NCI-H2196 (cell line): ENCODE measurements around the gene DAAM2.

Source experiments
- DNase-seq: peaks from one replicate; lab custom pipeline; 2025; ENCODE audit not compliant: unreplicated experiment; lab: John Stamatoyannopoulos, UW

DAAM2 gene

DNA sequence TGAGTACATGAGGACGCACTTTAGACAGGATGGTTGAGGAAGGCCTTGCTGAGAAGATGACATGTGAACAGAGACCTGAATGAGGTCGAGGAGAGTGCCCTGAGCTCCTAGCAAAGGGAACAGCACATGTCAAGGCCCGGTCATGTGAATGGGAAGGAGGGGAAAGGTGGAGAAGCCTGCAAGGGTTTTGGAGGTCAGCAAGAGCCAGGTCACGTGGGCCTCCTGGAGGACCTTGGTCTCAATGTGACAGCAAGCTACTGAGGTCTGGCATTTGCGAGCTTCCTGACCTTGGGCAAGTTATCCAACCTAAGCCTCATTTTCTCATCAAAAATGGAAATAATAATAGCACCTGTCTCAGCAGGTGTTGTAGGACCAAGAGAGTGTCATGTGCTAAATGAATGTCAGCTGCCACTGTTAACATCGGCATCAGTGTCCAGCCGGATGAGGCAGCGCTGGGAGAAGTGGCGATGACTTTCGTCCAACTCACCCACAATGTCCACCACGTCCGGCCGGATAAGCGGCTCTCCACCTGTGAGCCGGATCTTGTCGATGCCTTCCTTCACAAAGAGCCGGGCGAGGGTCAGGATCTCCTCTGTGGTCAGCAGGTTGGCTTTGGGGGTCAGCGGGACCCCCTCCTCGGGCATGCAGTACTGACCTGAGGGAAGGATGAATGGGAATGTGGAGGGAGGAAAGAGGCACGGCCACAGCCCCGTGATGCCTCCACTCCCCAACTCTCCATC lies 133.2 kb downstream of the DAAM2 start:
- no peak for DNase-seq

DNA sequence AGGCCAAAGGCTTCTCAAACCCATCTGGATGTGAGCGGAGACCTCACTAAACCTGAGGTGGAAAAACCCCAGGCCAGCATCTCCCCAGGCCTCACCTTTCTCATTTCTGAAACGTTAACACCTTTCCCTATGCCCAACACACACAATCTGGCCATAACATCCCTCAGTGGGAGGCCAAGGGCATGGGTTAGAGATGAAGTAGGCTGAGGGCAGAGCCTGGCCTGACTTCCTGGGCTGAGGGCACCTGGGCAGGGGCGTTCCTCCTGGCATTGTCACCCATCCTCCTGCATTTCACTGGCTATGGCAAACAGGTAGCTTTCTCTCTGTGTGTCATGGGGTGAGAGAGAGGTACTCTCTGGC lies 133.7 kb downstream of the DAAM2 start:
- DNase-seq: no peak

- DNase-seq: no peak
These were observed 134.5 kb downstream of the DAAM2 start for GRCh38 chr6:39926668-39927067.

GRCh38 chr6:39927159-39927558 lies 135.0 kb downstream of the DAAM2 start:
- no peak for DNase-seq

DNA sequence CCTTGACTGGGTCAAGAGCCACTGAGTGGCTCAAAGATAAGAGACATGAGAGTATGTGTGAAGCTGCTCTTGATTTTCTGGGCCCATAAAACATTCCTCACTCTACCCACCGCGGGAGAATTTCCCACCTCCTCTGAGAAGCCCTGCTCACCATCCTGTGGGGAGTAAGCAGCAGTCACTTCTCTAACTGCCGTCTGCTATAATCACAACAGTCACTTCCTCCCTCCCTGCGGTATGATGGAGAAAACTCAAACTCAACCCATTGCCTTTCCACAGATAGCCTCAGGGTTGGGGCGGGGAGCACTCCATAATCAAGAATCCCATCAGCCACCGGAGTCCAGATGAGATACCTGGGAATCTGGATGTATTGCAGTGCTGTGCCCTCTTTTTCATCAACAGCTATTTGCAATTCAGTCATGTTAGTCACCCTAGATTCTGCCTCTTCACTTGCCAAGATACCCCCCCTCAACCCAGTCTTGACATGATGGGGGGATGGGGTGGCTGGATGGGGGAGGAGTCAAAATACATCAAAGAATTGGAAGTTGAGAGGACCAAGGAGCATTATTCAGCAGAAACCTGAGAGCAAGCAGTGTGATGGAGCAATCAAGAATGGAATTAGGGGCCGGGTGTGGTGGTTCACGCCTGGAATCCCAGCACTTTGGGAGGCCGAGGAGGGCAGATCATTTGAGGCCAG lies 137.0 kb downstream of the DAAM2 start:
- DNase-seq: no peak

DNA sequence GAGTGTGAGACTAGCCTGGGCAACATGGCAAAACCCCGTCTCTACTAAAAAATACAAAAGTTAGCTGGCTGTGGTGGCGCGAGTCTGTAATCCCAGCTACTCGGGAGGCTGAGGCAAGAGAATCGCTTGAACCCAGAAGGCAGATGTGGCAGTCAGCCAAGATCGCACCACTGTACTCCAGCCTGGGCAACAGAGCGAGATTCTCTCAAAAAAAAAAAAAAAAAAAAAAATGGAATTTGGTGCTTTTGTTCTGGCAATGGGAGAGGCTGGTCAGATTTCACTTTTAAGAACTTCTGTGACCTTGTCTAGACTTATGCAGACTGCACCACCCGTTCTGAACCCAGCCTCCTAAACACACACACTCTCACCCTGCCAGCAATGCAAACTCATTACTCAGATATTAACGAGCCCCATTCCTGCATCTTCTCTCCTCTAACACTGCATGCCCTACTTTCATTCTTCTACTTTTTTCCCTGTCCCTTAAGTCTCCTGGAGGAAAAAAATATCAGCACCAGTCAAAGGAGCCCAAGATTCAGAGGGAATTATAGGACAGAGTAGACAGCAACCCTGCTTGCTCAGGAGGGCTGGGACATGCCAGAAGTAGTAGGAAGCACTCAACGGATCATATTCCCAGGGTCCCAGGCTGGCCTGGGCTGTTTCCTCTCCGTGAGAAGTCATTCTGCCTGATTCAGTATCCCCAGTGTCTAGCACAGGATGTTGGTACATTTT lies 137.7 kb downstream of the DAAM2 start:
- DNase-seq: no peak

GRCh38 chr6:39930540-39930939 lies 138.4 kb downstream of the DAAM2 start:
- no peak for DNase-seq

DNA sequence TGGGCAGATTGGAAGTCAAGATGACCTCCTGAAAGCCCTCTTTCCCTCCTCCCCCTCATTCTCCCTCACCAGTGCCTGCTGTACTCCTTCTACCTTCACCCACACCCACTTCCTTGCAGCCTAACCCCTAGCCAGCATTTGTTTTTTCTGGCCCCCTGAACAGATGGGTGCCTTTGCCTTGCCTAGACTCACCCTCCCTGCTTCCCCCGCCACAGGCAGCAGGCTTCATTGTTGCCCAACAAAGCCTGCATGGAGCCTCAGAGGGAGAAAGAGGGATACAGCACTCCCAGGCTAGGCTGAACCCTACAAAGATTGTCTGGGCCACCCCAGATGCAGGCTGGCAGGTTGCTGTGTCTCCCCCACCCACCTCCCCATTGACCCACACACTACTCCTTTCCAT lies 139.4 kb downstream of the DAAM2 start:
- DNase-seq: no peak

DNA sequence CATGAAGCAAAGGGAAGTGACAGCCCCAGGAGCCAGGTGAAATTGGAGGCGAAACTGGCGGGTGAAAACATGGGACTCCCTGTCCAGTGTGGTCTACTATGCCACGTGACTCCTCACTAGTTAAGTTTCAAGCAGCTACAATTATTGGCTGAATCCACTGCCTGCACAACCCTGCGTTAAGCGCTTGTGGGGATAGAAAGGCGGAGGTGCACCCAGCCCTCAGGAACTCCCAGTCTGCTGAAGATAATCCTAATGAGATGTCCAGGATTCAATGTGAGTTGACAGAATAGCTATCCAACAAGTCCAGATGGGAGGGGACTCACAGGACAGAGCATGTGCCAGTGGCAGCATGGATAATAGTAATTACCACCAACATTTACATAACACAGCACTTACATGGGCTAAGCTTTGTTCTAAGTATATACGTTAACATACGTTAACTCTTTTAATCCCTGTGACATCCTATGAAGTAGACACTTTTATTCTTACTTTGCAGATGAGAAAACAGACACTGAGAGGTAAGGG lies 140.3 kb downstream of the DAAM2 start:
- DNase-seq: no peak

DNA sequence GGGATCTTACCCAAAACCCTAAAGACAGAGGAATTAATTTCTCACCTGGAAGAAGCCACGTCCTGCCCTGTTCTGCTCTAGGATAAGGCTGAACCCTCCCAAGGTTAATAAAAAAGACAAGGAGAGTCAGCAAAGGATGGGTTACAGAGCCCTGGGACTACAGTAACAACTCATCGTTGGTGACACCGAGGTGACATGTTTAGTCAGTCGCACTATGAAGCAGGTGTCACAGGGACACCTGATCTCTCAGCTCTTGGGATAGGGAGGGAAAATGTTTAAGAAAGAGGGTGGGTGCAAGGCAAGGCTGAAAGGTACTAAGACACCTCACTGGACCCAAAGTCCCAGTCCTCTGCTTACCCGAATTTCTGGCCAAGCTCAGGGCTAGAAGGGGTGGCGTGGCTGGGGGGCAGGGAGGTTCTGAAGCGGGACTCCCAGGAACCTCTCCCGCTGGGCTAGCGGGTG lies 141.5 kb downstream of the DAAM2 start:
- DNase-seq: no peak

DNA sequence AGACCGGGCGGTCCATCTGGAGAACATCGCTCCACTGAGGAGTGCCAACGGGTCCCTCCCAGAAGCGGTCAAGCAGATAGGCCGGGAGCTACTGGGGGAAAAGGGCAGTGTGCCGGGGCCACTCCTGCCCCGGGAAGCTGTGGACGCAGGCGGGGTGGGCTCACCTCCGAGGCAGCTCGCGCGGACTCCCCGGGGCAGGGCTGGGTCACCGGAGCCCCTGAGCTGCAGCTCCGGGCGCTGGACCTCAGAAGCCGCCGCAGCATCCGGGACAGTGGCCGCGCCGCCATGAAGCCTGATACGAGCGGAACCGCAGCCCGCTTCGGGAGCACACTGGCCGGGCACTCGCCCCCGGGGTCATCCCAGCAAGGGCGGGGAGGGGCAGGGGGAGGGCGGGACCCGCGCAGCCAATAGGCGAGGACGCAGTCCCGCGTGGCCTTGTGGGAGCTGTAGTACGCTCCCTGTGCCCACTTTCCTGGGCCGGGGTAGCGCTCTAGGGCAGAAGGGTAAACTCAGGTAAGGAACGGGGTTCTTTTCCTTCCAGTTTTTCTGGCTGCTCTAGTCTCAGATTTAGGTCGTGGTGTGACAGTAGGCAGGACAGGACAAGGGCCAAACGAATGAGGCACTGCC lies 142.1 kb downstream of the DAAM2 start, which contains the start of gene MOCS1:
TSS of gene MOCS1 (minus strand) at position 332 of the 627 bp plus-strand sequence. CDS start at position 287, 45 bp downstream.
- peak; percentile 70 for DNase-seq

- no peak for DNase-seq
These were observed 143.1 kb downstream of the DAAM2 start for GRCh38 chr6:39935241-39935640.

DNA sequence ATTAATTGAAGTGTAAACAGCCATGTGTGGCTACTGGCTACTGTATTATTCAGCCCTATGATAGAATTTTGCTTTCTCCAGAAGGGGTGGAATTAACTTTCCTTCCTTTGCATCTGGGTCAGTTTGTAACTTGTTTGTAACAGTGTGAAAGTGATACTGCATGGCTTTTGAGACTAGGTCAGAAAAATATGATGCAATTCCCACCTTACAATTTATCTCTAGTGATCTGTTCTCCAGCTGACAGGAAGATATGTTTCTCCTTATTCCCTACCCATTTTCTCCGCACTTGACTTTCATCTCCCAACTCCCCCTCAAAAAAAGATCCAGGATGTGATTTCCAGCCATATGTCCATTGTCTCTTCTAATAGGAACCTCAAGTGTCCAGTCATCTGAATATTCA lies 144.7 kb downstream of the DAAM2 start:
- no peak for DNase-seq

- DNase-seq: no peak
These were observed 145.6 kb downstream of the DAAM2 start for GRCh38 chr6:39937686-39938333.

- DNase-seq: no peak
These were observed 146.8 kb downstream of the DAAM2 start for GRCh38 chr6:39938773-39939654.

GRCh38 chr6:39941138-39941537 lies 149.0 kb downstream of the DAAM2 start:
- no peak for DNase-seq

DNA sequence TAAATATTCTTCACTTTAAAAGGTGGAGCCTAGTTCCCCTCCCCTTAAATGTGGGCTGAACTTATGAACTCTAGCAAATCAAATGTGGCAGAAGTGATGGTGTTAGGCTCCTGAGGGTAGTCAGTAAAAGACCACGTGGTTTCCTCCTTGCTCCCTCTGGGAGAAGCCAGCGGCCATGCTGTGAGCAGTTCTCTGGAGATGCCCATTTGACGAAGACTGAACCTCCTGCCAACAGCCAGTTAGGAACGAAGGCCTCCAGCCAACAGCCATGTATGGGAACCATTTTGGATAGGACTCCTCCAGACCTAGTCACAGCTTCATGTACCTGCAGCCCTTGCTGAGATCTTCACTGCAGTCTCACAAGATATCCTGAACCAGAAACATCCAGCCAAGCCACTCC lies 149.6 kb downstream of the DAAM2 start:
- DNase-seq: no peak

- no peak for DNase-seq
These were observed 150.9 kb downstream of the DAAM2 start for GRCh38 chr6:39942903-39943580.

DNA sequence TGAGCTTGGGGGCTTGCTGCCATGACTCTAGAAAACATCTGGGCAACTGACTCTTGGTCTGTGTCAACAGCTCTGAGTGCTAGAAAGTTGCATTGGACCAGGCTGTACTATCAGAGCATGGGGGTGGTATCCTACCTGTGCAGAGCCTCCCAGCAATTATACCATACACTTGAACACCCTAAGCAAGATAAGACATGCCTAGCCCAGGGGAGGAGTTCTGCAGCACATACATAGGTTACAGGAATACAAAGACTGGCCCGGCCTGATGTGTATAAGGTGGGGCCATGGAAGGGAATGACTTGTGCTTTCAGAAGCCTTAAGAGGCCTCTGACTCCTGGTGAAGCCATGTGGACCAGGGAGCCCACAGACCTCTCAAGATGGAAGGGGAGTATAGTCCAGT lies 153.4 kb downstream of the DAAM2 start:
- DNase-seq: no peak
